Effector CD4-positive, alpha-beta T cell (primary cell): Measurements from ENCODE around the gene ELOVL1.

Experiments
- DNase-seq: peaks from one replicate; pipeline ENCODE4 v3.0.0-alpha.2; 2020

Gene ELOVL1

DNA sequence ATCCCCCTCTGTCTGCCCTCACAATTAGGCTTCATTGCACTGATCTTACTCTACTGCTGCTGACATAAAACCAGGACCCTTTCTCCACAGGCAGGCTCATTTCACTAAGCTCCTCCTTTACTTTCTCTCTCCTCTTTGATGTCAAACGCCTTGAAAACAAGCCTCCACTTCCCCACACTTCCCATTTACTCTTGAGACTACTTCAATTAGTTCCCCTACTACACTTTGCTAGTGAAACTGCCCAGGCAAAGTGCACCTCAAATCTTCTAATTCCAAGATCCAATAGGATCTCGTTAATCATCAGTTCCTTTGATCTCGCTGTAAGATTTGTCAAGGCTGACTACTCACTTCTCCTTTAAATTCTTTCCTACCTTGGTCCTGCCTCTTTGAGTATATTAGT, 14.9 kb downstream of the ELOVL1 start:
- DNase-seq, result no peak

DNA sequence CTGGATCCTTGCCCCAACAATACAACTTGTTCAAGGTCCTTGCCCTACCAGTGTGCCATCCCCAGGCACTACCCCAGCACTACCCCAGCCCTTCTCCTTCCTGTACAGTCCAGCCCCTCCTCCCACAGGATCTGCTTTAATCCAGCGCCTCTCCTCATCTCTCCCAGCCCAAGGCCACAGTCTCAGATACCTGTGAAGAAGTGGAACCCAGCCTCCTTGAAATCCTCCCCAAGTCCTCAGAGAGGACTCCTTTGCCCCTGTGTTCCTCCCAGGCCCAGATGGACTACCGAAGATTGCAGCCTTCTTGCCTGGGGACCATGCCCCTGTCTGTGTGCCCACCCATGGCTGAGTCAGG, 15.5 kb downstream of the ELOVL1 start:
- no peak for DNase-seq

GRCh38 chr1:43351421-43352350, 16.1 kb downstream of the ELOVL1 start:
- no peak for DNase-seq

GRCh38 chr1:43350976-43351375, 16.8 kb downstream of the ELOVL1 start:
- no peak for DNase-seq

- no peak for DNase-seq
These were observed 18.1 kb downstream of the ELOVL1 start for GRCh38 chr1:43349594-43350306.

DNA sequence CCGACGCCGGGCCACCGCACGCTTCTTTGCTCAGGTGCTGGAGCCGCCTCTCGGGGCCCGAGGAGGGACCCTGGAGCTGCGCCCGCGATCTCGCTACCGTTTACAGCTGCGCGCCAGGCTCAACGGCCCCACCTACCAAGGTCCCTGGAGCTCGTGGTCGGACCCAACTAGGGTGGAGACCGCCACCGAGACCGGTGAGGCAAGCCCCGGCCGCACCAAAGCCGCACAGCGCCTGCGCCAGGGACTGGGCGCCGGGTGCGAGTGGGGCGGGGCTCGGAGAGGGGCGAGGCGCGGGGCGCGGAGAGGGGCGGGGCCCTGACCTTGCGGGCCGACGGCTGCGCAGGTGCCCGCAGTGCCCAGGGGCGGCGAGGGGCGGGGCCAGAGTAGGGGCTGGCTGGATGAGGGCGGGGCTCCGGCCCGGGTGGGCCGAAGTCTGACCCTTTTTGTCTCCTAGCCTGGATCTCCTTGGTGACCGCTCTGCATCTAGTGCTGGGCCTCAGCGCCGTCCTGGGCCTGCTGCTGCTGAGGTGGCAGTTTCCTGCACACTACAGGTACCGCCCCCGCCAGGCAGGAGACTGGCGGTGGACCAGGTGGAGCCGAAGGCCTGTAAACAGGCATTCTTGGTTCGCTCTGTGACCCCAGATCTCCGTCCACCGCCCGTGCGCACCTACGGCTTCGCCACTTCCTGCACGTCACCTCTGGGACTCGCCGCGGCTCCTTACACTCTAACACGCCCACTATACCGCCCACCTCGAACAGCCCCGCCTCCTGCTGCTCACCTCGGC, 18.8 kb downstream of the ELOVL1 start:
- DNase-seq, result peak; percentile 35

DNA sequence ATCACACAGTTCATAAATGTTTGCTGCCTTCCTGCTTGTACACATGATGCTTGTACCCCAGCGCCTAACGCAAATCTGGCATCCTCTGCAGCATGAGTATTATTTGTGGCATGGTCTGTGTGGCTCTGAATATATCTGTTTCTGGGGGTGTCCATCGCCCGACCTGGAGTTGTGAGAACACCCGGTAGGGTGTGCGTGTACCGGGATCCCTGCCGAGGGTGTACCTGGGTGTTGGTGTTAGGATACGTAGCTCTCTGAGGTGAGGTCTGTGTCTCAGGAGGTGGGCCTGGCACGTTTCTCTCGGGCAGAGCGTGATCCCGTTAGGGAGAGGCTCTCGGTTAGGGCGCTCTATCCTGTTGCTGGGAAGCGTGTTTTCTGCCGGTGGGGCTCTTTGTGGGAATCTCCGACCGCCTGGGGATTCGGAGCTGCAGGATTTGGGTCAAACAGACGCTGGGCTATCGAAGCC, 19.4 kb downstream of the ELOVL1 start:
- DNase-seq, result no peak

DNA sequence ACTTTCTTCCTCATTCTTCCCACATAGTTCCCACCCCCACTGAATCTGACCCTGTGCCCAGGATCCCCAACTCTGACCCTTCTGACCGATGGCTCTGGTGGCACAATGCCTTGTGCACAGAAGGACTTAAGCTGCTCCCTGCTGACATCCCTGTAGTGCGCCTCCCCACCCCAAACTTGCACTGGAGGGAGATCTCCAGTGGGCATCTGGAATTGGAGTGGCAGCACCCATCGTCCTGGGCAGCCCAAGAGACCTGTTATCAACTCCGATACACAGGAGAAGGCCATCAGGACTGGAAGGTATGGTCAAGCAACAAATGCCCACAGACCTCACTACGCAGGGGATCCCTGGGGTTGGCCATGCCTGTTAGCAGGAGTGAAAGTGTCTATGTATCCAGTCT, 21.2 kb downstream of the ELOVL1 start:
- no peak for DNase-seq

- no peak for DNase-seq
These were observed 22.7 kb downstream of the ELOVL1 start for GRCh38 chr1:43345120-43345519.

GRCh38 chr1:43344267-43344850, 23.5 kb downstream of the ELOVL1 start:
- DNase-seq, result no peak

- DNase-seq, result no peak
These were observed 27.3 kb downstream of the ELOVL1 start for GRCh38 chr1:43340559-43340958.

DNA sequence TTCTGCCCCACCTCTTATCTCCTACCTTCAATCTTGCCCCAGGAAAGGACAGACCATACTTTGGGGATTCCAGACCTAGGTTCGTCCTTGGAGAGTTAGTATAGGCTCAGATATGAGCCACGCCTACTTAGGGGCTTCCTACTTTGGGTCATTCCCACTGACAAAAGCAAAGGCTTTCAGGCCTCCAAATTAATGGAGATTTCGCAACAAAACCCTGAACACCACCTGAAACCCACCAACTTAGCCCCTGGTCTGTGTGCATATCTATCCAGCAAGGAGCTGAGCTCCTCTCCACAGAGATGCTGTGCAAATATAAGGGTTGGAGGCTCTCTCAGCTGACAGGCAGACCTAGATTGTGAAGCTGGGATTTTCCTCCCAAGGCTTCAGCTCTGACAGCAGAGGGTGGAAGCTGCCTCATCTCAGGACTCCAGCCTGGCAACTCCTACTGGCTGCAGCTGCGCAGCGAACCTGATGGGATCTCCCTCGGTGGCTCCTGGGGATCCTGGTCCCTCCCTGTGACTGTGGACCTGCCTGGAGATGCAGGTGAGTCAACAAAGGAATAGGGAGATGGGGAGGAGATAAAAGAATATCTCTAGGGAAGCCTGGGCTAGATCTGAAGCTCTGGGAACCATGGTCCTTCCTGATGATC, 28.1 kb downstream of the ELOVL1 start:
- no peak for DNase-seq

DNA sequence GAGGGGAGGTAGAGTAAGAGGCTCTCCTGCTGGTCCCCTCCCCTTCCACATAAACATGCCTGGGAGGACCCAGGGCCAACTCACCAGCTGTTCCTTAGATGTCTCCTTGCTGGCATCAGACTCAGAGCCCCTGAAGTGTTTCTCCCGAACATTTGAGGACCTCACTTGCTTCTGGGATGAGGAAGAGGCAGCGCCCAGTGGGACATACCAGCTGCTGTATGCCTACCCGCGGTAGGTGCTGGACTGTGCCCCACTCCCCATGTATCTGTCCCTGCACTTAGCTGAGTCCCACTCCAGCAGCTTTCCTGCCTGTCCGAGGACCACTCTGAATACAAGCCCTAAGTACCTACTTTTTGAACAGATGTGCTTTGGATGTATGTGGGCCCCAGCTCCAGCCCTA, 29.8 kb downstream of the ELOVL1 start:
- no peak for DNase-seq

GRCh38 chr1:43337588-43337987, 30.2 kb downstream of the ELOVL1 start, which contains the start of gene MPL:
TSS of gene MPL (plus strand) at chr1:43337818. CDS start at chr1:43337849, 31 bp downstream.
- no peak for DNase-seq

- no peak for DNase-seq
These were observed 33.2 kb downstream of the ELOVL1 start for GRCh38 chr1:43334453-43335205.

DNA sequence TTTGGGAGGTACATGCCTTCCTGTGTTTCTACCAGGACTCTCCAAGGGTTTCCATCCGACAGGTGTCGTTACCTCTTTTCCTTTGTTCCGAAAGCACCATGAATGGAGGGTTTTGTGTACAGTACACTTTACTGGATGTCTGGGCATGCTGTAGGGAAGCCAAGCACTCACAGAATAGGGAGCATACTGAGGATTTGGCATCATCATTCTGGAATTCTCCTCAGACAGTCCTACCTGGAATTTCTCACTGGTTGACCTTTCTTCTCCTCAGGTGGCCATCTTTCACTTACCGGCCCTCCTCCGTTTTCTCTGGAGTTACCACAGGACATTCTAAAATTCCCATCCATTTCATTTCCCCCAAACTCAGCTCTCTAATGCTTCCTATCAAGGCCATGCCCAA, 36.1 kb downstream of the ELOVL1 start:
- no peak for DNase-seq

- no peak for DNase-seq
These were observed 37.6 kb downstream of the ELOVL1 start for GRCh38 chr1:43329995-43330751.

- no peak for DNase-seq
These were observed 40.1 kb downstream of the ELOVL1 start for GRCh38 chr1:43327549-43328292.

GRCh38 chr1:43325381-43325780, 42.4 kb downstream of the ELOVL1 start:
- no peak for DNase-seq

GRCh38 chr1:43324810-43325209, 43.0 kb downstream of the ELOVL1 start:
- no peak for DNase-seq
